Measurements from ENCODE around the gene FAM222A.

- TF ChIP-seq, protein P1, sequence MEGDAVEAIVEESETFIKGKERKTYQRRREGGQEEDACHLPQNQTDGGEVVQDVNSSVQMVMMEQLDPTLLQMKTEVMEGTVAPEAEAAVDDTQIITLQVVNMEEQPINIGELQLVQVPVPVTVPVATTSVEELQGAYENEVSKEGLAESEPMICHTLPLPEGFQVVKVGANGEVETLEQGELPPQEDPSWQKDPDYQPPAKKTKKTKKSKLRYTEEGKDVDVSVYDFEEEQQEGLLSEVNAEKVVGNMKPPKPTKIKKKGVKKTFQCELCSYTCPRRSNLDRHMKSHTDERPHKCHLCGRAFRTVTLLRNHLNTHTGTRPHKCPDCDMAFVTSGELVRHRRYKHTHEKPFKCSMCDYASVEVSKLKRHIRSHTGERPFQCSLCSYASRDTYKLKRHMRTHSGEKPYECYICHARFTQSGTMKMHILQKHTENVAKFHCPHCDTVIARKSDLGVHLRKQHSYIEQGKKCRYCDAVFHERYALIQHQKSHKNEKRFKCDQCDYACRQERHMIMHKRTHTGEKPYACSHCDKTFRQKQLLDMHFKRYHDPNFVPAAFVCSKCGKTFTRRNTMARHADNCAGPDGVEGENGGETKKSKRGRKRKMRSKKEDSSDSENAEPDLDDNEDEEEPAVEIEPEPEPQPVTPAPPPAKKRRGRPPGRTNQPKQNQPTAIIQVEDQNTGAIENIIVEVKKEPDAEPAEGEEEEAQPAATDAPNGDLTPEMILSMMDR (IDR thresholded peaks at IDR 0.05; ENCODE audit: insufficient read depth, low read length) = no peak
- TF ChIP-seq POLR2AphosphoS5 (IDR thresholded peaks at IDR 0.05; ENCODE audit: low read depth) (no peak), GABPA (IDR thresholded peaks at IDR 0.05; ENCODE audit: low read depth) (no peak)
- TF ChIP-seq, protein P2, sequence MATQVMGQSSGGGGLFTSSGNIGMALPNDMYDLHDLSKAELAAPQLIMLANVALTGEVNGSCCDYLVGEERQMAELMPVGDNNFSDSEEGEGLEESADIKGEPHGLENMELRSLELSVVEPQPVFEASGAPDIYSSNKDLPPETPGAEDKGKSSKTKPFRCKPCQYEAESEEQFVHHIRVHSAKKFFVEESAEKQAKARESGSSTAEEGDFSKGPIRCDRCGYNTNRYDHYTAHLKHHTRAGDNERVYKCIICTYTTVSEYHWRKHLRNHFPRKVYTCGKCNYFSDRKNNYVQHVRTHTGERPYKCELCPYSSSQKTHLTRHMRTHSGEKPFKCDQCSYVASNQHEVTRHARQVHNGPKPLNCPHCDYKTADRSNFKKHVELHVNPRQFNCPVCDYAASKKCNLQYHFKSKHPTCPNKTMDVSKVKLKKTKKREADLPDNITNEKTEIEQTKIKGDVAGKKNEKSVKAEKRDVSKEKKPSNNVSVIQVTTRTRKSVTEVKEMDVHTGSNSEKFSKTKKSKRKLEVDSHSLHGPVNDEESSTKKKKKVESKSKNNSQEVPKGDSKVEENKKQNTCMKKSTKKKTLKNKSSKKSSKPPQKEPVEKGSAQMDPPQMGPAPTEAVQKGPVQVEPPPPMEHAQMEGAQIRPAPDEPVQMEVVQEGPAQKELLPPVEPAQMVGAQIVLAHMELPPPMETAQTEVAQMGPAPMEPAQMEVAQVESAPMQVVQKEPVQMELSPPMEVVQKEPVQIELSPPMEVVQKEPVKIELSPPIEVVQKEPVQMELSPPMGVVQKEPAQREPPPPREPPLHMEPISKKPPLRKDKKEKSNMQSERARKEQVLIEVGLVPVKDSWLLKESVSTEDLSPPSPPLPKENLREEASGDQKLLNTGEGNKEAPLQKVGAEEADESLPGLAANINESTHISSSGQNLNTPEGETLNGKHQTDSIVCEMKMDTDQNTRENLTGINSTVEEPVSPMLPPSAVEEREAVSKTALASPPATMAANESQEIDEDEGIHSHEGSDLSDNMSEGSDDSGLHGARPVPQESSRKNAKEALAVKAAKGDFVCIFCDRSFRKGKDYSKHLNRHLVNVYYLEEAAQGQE (IDR thresholded peaks at IDR 0.05; ENCODE audit: insufficient replicate concordance, low read depth) = no peak
Measured at GRCh38 chr12:109729801-109730200, 16.2 kb downstream of the FAM222A start.
